Measurements from ENCODE around the gene RBMX.

Gene RBMX

GRCh38 chrX:136847874-136848273, 32.7 kb downstream of the RBMX start:
- H3K27ac ChIP-seq, result no peak overlapping the region
- no peak for TF ChIP-seq CTCF (conservative IDR thresholded peaks at IDR 0.05)

GRCh38 chrX:136839196-136839595, 41.3 kb downstream of the RBMX start:
- no peak overlapping the region for H3K27ac ChIP-seq
- no peak for TF ChIP-seq CTCF (conservative IDR thresholded peaks at IDR 0.05)

- TF ChIP-seq CTCF (conservative IDR thresholded peaks at IDR 0.05), result no peak
- H3K27ac ChIP-seq, result no peak overlapping the region
These were observed 44.8 kb downstream of the RBMX start for GRCh38 chrX:136835761-136836160.

GRCh38 chrX:136829413-136829812, 51.1 kb downstream of the RBMX start:
- no peak overlapping the region for H3K27ac ChIP-seq
- TF ChIP-seq CTCF (conservative IDR thresholded peaks at IDR 0.05), result no peak

- H3K27ac ChIP-seq, result no peak overlapping the region
- no peak for TF ChIP-seq CTCF (conservative IDR thresholded peaks at IDR 0.05)
These were observed 51.7 kb downstream of the RBMX start for GRCh38 chrX:136828830-136829229.

- H3K27ac ChIP-seq, result no peak overlapping the region; the same call in 1 of the 2 replicates
- TF ChIP-seq CTCF (conservative IDR thresholded peaks at IDR 0.05), result no peak
These were observed 53.5 kb downstream of the RBMX start for GRCh38 chrX:136827026-136827425.

- TF ChIP-seq CTCF (conservative IDR thresholded peaks at IDR 0.05), result no peak
- no peak overlapping the region for H3K27ac ChIP-seq
These were observed 54.8 kb downstream of the RBMX start for GRCh38 chrX:136825771-136826170.
